ENCODE data around the gene SEMA3E.

DNA sequence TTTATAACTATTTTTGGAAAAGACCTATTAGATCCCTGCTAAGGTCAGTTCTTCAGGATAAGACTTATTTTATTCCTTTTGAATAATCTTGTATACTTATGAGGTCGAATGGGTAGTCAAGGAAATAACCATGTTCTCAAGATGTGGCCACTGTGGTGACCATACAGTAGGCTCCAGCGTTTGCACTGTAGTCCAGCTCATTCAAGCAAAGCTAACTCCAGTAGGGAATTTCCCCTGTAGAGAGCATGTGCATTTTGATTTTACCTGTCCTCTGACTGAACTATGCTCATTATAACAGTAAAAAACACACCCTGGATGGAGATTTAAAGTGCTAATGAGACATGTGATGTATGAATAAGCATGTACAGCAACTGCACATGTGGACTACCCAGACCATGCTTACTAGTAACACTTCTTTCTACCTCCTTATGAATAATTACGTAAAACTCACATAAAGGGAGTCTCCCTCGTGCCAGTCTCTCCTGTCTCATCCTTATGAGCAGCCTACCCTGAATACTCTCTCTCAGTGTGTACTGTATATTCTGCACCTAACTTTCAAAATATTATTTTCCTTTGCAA lies 32.4 kb upstream of the SEMA3E start:
- TF ChIP-seq TEAD4 (IDR thresholded peaks at IDR 0.05; ENCODE audit: borderline replicate concordance, insufficient read depth), result no peak
- TF ChIP-seq, protein P1, sequence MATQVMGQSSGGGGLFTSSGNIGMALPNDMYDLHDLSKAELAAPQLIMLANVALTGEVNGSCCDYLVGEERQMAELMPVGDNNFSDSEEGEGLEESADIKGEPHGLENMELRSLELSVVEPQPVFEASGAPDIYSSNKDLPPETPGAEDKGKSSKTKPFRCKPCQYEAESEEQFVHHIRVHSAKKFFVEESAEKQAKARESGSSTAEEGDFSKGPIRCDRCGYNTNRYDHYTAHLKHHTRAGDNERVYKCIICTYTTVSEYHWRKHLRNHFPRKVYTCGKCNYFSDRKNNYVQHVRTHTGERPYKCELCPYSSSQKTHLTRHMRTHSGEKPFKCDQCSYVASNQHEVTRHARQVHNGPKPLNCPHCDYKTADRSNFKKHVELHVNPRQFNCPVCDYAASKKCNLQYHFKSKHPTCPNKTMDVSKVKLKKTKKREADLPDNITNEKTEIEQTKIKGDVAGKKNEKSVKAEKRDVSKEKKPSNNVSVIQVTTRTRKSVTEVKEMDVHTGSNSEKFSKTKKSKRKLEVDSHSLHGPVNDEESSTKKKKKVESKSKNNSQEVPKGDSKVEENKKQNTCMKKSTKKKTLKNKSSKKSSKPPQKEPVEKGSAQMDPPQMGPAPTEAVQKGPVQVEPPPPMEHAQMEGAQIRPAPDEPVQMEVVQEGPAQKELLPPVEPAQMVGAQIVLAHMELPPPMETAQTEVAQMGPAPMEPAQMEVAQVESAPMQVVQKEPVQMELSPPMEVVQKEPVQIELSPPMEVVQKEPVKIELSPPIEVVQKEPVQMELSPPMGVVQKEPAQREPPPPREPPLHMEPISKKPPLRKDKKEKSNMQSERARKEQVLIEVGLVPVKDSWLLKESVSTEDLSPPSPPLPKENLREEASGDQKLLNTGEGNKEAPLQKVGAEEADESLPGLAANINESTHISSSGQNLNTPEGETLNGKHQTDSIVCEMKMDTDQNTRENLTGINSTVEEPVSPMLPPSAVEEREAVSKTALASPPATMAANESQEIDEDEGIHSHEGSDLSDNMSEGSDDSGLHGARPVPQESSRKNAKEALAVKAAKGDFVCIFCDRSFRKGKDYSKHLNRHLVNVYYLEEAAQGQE (IDR thresholded peaks at IDR 0.05; ENCODE audit: low read depth, low read length), result no peak
- TF ChIP-seq, protein P2, sequence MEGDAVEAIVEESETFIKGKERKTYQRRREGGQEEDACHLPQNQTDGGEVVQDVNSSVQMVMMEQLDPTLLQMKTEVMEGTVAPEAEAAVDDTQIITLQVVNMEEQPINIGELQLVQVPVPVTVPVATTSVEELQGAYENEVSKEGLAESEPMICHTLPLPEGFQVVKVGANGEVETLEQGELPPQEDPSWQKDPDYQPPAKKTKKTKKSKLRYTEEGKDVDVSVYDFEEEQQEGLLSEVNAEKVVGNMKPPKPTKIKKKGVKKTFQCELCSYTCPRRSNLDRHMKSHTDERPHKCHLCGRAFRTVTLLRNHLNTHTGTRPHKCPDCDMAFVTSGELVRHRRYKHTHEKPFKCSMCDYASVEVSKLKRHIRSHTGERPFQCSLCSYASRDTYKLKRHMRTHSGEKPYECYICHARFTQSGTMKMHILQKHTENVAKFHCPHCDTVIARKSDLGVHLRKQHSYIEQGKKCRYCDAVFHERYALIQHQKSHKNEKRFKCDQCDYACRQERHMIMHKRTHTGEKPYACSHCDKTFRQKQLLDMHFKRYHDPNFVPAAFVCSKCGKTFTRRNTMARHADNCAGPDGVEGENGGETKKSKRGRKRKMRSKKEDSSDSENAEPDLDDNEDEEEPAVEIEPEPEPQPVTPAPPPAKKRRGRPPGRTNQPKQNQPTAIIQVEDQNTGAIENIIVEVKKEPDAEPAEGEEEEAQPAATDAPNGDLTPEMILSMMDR (IDR thresholded peaks at IDR 0.05), result no peak
- TF ChIP-seq YY1 (IDR thresholded peaks at IDR 0.05; ENCODE audit: low read depth), result no peak
- no peak for TF ChIP-seq NRF1 (IDR thresholded peaks at IDR 0.05; ENCODE audit: low read depth, low read length)
- TF ChIP-seq POLR2AphosphoS5 (IDR thresholded peaks at IDR 0.05; ENCODE audit: low read depth, low read length), result no peak
- TF ChIP-seq FOSL2 (IDR thresholded peaks at IDR 0.05; ENCODE audit: borderline replicate concordance, low read depth), result no peak
- no peak for TF ChIP-seq EP300 (IDR thresholded peaks at IDR 0.05; ENCODE audit: borderline replicate concordance in 1 of 2, low read depth in 1 of 2, low read length in 1 of 2)
- TF ChIP-seq RCOR1 (IDR thresholded peaks at IDR 0.05; ENCODE audit: low read length), result no peak
- TF ChIP-seq, protein P3, sequence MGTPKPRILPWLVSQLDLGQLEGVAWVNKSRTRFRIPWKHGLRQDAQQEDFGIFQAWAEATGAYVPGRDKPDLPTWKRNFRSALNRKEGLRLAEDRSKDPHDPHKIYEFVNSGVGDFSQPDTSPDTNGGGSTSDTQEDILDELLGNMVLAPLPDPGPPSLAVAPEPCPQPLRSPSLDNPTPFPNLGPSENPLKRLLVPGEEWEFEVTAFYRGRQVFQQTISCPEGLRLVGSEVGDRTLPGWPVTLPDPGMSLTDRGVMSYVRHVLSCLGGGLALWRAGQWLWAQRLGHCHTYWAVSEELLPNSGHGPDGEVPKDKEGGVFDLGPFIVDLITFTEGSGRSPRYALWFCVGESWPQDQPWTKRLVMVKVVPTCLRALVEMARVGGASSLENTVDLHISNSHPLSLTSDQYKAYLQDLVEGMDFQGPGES (IDR thresholded peaks at IDR 0.05; ENCODE audit: low read depth, low read length), result no peak
- no peak for TF ChIP-seq GABPA (IDR thresholded peaks at IDR 0.05; ENCODE audit: low read depth)
- TF ChIP-seq SMC3 (IDR thresholded peaks at IDR 0.05; ENCODE audit: low read depth, low read length), result no peak
- TF ChIP-seq, protein P4, sequence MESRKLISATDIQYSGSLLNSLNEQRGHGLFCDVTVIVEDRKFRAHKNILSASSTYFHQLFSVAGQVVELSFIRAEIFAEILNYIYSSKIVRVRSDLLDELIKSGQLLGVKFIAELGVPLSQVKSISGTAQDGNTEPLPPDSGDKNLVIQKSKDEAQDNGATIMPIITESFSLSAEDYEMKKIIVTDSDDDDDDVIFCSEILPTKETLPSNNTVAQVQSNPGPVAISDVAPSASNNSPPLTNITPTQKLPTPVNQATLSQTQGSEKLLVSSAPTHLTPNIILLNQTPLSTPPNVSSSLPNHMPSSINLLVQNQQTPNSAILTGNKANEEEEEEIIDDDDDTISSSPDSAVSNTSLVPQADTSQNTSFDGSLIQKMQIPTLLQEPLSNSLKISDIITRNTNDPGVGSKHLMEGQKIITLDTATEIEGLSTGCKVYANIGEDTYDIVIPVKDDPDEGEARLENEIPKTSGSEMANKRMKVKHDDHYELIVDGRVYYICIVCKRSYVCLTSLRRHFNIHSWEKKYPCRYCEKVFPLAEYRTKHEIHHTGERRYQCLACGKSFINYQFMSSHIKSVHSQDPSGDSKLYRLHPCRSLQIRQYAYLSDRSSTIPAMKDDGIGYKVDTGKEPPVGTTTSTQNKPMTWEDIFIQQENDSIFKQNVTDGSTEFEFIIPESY (IDR thresholded peaks at IDR 0.05; ENCODE audit: borderline replicate concordance, low read depth), result no peak

Measured in SK-N-SH (cell line).